ENCODE data around the gene RAB36.
A peak's percentile ranks its signal among the peaks of the same experiment; 100 is the strongest.

Gene RAB36

DNA sequence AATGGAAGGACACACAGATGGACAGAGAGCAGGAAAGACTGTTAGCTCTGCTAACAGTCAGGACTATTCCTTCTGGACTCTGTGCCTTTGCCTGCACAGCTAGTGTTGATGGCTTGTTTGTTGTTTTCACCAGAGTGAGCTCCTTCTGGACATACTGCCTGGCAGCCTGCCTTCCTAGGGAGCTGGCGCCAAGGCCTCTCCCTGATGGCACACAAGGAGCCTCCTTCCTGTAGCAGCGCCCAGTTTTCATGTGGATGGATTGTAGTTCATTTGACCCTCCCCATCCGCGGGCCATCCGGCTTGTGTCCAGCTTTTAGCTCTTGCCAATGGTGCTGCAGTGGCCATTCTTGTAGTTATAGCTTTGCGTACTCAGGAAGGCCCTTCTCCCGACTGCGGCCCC lies 18.4 kb downstream of the RAB36 start:
- DNase-seq: no peak

DNA sequence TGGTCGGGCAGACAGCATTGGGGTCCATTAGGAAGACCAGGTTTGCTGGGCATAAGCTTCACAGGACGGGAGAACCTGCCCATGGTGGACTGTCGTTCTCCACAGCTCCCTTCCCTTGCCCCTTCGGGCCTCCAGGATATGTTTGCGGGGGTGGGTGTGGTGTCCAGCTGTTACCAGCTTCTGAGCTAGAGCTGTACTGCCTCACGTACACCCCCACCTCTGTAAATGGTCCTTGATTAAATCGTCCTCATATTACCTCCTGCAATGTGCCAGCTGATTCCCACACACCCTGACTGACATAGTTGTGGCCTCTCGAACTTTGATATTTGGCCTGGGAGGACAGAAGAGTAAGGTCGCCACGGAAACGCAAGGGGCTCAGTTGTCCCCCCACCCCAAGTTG lies 18.8 kb downstream of the RAB36 start:
- no peak for DNase-seq

GRCh38 chr22:23166042-23166831 lies 21.0 kb downstream of the RAB36 start:
- no peak for DNase-seq

DNA sequence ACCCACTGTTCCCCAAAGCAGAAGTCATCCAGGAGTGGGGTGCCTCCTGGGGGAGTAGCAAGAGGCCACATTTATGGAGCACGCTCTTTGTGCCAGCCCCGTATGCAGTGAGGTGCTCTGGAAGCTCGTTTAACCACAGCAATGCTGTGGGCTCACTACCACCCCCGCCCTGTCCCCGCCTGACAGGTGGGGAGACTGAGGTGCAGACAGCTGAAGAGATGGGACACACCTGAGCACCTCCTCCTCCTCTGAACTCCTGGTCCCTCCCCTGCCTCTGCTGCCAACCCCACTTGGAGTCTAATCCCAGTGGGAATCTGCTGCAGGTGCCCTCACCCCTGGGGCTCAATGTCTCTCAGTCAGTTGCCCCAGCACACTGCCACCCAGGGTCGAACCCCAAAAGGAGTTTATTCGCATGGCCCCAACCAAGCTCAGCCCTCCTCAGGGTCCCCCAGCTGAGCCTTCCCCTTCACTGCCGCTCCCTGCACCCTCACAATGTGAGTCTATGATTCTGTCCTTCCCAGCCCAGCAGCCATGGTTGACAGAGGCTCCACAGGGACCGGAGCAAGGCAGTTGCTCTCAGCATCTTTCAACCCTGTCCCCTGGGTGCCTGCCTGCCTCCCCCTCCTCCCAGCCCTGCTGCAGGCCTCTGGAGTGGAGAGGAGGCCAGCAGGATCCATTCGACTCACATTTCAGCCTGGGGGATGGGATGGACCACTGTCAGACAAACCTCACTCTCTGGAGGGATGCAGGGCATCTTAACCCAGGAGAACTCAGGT lies 21.8 kb downstream of the RAB36 start:
- peak; percentile 48 for DNase-seq

- DNase-seq: no peak
Observed at GRCh38 chr22:23168391-23169042, 23.2 kb downstream of the RAB36 start.

- DNase-seq: no peak
Observed at GRCh38 chr22:23169043-23169406, 23.7 kb downstream of the RAB36 start.

DNA sequence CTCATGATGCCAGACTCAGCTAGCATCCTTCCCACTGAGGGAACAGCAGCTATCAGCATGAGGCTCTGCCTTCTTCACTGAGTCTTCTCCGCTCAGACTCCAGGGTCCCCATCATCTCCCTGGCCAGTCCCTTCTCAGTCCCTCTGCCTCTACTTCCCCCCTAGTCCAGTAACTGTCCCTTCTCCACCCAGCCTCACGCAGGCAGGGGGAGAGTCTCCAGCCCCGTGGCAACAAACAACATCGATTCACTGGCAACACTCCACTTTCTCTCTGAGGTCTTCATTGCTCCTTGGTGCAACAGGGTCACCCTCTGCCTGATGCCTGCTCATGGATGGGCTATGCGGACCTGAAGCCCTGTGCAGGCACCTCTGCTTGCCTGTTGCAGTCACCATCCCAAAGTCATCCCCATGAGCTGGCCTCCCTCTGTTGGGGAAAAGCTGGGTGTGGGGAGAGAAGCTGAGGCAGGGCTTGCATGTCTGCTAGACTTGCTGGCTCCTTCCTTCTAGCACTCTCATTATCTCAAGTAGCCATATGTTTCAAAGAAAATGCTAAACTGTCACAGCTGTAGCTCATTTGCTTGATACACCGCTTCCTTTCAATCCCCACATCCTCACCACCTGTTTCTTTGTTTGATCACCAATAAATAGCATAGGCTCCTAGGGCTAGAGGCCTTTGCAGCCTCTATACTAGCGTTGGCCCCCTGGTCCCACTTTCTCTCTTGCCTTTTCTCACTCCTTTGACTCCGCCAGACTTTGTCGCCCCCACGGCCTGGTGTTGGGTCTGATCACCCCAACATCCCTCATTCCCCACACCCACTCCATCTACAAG lies 30.8 kb downstream of the RAB36 start:
- DNase-seq: no peak

DNA sequence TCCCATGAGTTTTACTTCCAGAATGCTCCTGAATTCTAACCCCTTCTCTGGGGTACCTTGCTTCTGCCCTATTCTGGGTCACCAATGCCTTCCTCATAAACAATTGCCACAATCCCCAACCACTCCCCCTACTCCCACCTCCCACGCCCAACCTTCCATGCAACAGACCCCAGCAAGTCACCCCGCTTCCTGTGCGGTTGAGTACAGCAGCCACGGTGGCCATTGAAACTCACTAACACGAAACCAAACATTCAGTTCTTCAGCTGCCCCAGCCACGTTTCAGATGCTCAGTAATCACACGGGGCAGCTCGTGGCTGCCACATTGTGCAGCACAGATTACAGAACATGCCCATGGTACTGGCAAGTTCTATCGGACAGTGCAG lies 31.4 kb downstream of the RAB36 start:
- DNase-seq: no peak

DNA sequence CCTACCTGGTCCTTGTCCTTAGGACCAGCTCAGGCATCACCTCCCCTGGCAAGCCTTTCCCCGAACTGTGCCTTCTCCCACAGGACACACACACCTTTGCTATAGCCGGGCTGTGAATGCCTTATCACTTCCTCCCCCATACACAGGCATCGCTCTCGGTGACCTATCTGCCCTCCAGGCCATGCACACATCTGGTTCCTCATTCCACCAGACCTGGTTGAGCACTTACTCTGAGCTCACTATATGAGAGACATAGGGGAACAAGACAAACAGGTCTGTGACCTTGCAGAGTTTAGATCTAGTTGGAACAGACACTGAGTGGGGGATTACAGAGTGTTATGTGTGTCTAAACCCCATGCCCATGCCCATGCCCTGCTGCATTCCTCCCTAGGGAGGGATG lies 31.9 kb downstream of the RAB36 start:
- no peak for DNase-seq

DNA sequence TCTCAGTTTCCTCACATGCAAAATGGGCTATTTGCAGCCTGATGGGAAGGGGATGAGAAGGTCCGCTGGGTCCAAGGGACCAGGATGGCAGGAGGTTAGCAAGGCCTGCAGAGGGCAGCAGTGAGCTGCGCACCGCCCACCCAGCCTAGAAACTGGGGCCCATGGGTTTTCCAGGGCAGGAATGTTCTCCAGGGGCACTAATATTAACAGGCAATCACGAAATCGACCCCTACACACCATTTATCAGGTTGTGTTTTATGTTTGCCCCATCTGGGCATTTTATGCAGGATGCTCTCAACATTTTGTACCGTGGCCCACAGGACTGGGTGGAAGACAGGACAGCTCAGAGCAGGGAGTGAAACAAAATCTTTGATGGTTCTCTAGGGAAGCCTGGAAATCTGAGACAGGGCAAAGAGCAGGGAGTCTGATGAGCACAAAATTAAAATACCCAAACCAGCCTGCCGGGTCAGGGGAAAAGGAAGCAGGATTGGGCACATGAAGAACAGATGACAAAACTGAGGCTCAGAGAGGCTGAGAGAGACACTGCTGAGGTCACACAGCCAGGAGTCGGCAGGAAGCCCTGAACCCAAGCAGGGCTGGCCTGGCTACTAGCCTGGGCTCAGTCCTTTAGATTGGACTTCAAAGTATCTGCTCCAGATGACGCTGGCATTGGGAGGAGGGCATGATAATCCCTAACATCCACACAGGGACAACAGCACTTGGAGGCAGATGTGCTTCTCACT lies 33.4 kb downstream of the RAB36 start:
- peak; percentile 32 for DNase-seq

GRCh38 chr22:23179381-23180299 lies 34.4 kb downstream of the RAB36 start:
- DNase-seq: peak; percentile 47

GRCh38 chr22:23180301-23180892 lies 35.1 kb downstream of the RAB36 start, which contains the start of gene BCR:
TSS of gene BCR (plus strand) at chr22:23180509. CDS start at chr22:23180961, 452 bp downstream.
- DNase-seq: peak; percentile 53

- no peak for DNase-seq
Observed at GRCh38 chr22:23180893-23181720, 35.8 kb downstream of the RAB36 start.

GRCh38 chr22:23181721-23182308 lies 36.5 kb downstream of the RAB36 start:
- no peak for DNase-seq

DNA sequence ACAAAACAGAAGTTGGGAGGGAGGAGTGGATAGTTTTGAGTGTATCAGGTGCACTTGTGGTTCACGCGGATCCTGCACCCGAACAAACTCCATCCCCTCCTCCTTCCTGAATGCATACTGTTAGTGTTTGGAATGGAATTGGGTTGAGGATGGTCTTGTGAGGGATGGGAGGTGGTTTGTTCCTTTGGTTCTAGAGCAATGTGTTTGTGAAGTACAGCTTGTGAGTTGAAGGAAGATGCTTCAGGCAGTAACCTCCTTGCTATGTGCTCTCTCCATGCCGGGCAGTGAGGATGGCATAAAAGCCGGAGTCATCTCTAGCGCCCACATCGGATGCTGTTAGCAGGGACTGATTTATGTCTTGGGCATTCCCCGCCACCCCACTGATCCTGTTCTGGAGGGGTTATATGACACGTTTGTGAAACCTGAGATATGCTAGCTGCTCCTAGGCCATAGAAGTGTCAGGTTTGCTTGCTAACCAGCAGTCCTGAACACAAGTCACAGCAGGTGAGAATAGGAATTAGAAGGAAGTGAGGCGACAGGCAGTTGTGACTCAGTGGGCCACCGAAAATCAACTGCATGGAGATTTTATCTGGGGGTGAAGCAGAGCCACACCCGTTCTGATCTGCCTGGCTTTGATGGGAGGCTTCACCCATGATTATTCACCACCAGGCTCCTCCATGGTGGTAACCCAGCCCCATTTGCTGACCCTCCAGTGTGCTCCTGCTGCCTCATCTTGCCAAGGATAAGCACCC lies 37.2 kb downstream of the RAB36 start:
- DNase-seq: peak; percentile 21

- DNase-seq: no peak
Observed at GRCh38 chr22:23183061-23183698, 37.9 kb downstream of the RAB36 start.

DNA sequence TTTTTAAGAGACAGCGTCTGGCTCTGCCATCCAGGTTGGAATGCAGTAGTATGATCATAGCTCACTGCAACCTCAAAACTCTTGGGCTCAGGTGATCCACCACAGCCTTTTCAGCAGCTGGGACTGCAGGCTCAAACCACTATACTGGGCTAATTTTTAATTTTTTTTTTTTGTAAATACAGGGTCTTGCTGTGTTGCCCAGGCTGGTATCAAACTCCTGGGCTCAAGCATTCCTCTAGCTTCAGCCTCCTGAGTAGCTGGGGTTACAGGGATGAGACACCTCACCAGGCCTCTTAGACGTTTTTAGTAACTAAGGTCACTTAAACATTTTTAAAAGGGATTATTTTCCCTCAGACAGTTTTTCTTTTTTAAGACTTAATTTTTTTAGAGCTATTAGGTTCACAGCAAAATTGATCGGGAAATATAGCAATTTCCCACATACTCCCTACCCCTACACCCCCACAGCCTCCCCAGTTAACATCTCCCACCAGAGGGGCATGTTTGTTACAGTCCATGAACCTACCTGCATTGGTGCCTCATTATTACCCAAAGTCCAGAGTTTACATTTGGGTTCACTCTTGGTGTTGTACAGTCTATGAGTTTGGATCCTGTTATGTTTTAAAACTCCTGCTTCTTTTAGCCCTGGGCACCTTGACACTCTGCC lies 39.0 kb downstream of the RAB36 start:
- DNase-seq: no peak
